ENCODE data around the gene ZW10. TPM values are rescaled to one million over a fixed set of nuclear protein-coding genes. Genes with fewer than 3 reads are reported as not detected.
"Not testable (repeated sequence)": the region's sequence is repeated elsewhere in the genome, so short reads cannot be mapped to it uniquely, and the experiment has no call there.

The ZW10 gene
- total RNA-seq, 1 donor from 2014 or later: 29.2 TPM

DNA sequence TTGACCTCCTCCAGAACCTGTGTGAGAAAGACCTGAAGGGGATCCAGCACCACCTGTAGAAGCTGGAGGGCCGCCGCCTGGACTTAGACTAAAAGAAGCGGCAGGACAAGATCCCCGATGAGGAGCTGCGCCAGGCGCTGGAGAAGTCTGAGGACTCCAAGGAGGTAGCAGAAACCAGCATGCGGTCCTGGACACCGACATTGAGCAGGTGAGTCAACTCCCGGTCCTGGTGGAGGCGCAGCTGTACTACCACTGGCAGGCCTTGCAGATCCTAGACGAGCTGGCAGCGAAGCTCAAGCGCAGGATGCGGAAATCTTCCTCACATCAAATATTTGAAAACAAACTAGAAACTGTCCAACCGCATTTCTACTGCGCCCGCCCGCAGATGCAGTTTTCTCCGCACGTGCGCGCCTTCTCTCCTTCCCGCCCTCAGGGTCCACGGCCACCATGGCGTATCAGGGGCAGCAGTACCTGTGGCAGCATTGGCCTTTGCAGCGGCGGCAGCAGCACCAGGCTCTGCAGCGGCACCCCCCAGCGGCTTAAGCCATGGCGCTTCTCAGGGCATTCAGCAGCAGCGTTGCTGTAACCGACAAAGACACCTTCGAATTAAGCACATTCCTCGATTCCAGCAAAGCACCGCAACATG, 16.3 kb upstream of the ZW10 start:
- Mint-ChIP-seq H3K36me3 (ENCODE audit: low read depth) (no peaks in the 10 kb centered on the region), H3K27ac (ENCODE audit: unreplicated experiment) (no peak overlapping the region), H3K9me3 (no peaks in the 10 kb centered on the region), H3K4me3 (no peak overlapping the region), H3K4me1 (no peaks in the 10 kb centered on the region), H3K27me3 (ENCODE audit: low read depth) (peaks cover 6% of the 10 kb centered on the region)
- no peak for DNase-seq (ENCODE audit: low read depth, low spot score)
- TF ChIP-seq, protein P1, sequence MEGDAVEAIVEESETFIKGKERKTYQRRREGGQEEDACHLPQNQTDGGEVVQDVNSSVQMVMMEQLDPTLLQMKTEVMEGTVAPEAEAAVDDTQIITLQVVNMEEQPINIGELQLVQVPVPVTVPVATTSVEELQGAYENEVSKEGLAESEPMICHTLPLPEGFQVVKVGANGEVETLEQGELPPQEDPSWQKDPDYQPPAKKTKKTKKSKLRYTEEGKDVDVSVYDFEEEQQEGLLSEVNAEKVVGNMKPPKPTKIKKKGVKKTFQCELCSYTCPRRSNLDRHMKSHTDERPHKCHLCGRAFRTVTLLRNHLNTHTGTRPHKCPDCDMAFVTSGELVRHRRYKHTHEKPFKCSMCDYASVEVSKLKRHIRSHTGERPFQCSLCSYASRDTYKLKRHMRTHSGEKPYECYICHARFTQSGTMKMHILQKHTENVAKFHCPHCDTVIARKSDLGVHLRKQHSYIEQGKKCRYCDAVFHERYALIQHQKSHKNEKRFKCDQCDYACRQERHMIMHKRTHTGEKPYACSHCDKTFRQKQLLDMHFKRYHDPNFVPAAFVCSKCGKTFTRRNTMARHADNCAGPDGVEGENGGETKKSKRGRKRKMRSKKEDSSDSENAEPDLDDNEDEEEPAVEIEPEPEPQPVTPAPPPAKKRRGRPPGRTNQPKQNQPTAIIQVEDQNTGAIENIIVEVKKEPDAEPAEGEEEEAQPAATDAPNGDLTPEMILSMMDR (conservative IDR thresholded peaks at IDR 0.05): no peak

DNA sequence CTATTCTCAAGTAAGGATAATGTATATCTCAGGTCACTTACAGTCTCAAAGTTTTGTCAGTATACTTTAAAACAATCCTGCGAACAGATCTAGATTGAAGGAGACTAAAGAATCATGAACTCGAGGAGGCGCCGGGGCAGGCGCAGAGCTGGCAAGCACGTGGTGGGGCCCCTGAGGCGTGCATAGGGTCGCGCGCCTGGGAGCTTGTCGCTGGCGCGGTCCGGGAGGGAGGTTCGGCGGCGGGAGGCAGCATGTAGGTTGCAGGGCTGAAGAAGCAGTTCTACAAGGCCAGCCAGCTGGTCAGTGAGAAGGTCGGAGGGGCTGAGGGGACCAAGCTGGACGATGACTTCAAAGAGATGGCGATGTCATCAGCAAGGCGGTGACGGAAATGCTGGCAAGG, 15.5 kb upstream of the ZW10 start:
- not testable (repeated sequence) for H3K36me3 Mint-ChIP-seq (ENCODE audit: low read depth); H3K9me3 Mint-ChIP-seq; DNase-seq (ENCODE audit: low read depth, low spot score); H3K4me3 Mint-ChIP-seq; H3K4me1 Mint-ChIP-seq; H3K27ac Mint-ChIP-seq (ENCODE audit: unreplicated experiment)
- peaks cover 12% of the 10 kb centered on the region for H3K27me3 Mint-ChIP-seq (ENCODE audit: low read depth)

DNA sequence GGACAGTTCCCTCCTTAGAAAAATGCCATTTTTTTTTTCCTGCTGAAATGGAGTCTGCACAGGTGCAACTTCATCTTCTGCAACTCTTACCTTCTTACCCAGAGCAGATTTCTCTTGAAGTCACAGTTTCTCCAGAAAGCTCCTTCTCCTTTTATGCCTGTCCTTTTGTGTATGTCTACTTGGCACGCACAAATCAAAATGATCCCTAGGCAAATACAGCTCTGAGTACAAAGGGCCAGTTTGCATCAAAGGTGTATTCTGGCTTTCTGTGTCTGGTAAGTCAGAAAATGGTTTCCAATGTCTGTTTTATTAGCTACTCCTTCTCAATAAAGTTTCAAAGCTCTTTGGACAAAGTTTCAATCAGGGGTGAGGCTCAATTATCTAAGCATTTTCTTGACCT, 8.6 kb upstream of the ZW10 start:
- H3K27ac Mint-ChIP-seq (ENCODE audit: unreplicated experiment): no peak overlapping the region
- TF ChIP-seq, protein P1 (conservative IDR thresholded peaks at IDR 0.05): no peak
- DNase-seq (ENCODE audit: low read depth, low spot score): no peak
- no peak overlapping the region for H3K4me3 Mint-ChIP-seq
- H3K4me1 Mint-ChIP-seq: no peaks in the 10 kb centered on the region
- H3K27me3 Mint-ChIP-seq (ENCODE audit: low read depth): peaks cover 51% of the 10 kb centered on the region
- H3K36me3 Mint-ChIP-seq (ENCODE audit: low read depth): no peaks in the 10 kb centered on the region
- no peaks in the 10 kb centered on the region for H3K9me3 Mint-ChIP-seq

DNA sequence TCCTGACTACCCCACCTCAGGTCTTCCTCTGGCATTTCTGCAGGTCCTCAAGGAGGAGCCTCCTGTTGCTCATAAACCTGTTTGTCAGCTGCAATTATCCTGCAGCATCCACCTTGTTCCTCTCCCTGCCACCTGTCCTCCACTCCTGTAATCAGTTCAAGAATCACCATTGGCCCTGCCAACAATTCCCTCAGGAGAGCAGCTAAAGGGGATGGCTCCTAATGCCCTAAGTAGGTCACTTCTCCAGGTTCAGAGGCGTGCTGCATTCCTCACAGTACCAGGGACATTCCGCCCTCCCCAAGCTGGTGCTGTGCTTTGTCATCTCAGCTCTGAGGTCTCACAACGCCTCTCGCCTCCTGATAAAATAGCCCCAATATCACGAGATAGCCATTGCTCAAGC, 8.2 kb upstream of the ZW10 start:
- H3K27ac Mint-ChIP-seq (ENCODE audit: unreplicated experiment): no peak overlapping the region

DNA sequence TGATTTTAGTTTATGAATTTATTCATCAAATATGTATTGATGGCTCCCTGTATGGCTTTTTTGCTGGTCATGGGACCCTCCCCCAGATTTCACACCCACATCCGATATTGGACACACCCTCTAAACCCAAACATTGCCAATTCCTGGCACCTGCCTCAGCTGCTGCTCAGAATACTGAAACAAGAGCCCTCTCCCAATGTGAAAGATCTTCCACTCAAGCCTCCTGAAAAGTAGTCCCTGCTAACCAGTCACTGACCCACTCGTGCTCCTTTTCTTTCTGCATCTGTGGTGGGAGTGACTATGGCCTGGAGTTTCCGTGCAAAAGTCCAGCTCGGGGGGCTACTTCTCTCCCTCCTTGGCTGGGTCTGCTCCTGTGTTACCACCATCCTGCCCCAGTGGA, 6.0 kb upstream of the ZW10 start, which contains the start of gene CLDN25:
Gene CLDN25, plus strand, starts transcription at position 301 of the 400 bp plus-strand sequence. Its CDS starts 0 bp downstream, at position 301.
- Mint-ChIP-seq H3K4me1 (peaks cover 4% of the 10 kb centered on the region), H3K9me3 (no peaks in the 10 kb centered on the region), H3K36me3 (ENCODE audit: low read depth) (no peaks in the 10 kb centered on the region), H3K27ac (ENCODE audit: unreplicated experiment) (no peak within 1 kb of the TSS), H3K27me3 (ENCODE audit: low read depth) (peaks cover 70% of the 10 kb centered on the region), H3K4me3 (no peak within 1 kb of the TSS)
- no peak for DNase-seq (ENCODE audit: low read depth, low spot score)
- TF ChIP-seq, protein P1 (conservative IDR thresholded peaks at IDR 0.05): no peak

More for the DNA sequence above, 8.2 kb upstream of the ZW10 start:
- no peaks in the 10 kb centered on the region for H3K4me1 Mint-ChIP-seq
- H3K27me3 Mint-ChIP-seq (ENCODE audit: low read depth): peaks cover 53% of the 10 kb centered on the region
- H3K36me3 Mint-ChIP-seq (ENCODE audit: low read depth): no peaks in the 10 kb centered on the region
- TF ChIP-seq, protein P1 (conservative IDR thresholded peaks at IDR 0.05): no peak
- DNase-seq (ENCODE audit: low read depth, low spot score): no peak
- H3K4me3 Mint-ChIP-seq: no peak overlapping the region
- H3K9me3 Mint-ChIP-seq: no peaks in the 10 kb centered on the region

DNA sequence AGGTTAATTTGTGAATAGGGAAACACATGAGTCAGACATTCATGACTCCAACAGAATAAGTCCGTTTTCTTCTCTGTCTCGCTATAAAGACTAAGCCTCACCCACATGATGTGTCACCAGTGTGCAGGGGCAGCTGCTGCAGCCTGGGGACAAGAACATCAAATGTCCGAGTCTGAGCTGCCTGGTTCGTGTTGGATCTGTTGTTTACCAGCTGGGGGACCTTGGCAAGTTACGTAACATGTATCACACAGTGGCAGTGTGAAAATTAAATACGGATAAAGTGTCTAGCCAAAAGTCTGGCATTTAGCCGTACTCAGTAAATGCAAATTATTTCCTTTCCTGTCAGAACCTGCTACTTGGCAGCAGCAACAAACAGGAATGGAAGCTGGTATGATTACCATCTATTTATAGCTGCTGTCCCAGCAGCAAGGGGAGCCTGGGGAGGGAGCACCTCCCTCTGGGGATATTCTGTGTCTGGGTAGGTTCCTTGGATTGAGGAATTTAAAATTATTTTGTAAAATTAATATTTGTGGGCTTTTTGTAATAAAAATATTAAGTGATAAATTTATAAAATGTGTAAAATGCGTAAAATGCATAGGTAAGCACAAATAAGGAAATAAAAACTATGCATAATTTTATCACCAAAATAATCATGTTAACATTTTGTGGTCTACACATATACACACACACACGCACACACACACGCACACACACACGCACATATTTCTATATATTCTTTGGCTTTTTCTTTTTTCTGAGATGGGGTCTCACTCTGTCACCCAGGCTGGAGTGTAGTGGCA, 4.8 kb upstream of the ZW10 start:
- Mint-ChIP-seq H3K27ac (ENCODE audit: unreplicated experiment) (no peak overlapping the region), H3K4me3 (peak overlapping the region; percentile 57), H3K4me1 (peaks cover 14% of the 10 kb centered on the region), H3K27me3 (ENCODE audit: low read depth) (peaks cover 72% of the 10 kb centered on the region), H3K9me3 (no peaks in the 10 kb centered on the region), H3K36me3 (ENCODE audit: low read depth) (no peaks in the 10 kb centered on the region)
- DNase-seq (ENCODE audit: low read depth, low spot score): no peak
- TF ChIP-seq, protein P1 (conservative IDR thresholded peaks at IDR 0.05): no peak
